ENCODE data around the gene OR4B1. TPM values are rescaled to one million over a fixed set of nuclear protein-coding genes. Genes with fewer than 3 reads are reported as not detected.

OR4B1 gene
- total RNA-seq, 1 donor from 2014 or later, result not detected

DNA sequence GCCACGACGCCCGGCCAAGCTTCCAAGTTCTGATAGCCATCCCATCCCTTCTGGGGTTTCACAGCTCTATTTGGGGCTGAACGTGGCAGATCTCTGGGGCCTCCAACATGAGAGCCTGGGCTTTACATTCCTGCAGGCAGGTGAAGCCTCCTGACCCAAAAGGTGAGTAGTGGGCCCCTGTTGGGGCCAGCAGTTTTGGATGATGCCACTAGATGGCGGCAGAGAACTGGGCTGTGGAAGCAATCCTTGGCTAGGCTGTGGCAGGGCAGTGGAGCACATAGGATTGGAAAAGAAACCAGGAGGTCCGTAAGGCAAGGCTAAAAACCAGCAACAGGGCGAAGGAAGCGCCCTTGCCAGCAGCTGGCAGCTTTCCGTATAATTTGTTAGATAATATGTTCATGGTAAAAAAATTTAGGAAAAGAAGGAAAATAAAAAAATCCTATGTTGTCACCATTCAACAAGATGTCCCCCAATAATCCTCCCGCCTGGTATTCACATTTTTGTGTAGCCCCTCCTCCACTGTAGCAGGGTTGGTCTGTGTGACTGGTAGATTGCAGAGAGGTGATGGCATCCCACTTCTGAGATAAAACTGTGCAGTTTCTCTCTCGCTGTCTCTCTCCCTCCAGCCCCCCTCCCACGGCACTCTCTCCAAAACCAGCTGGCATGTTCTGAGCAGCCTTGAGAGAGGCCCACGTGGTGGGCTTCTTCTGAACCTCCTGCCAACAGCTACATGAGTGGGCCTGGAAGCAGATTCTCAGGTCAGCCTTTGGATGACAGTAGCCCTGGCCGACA is 43.6 kb upstream of the OR4B1 start:
- Mint-ChIP-seq H3K4me1 (peaks cover 24% of the 10 kb centered on the region), H3K36me3 (peaks cover 6% of the 10 kb centered on the region), H3K27me3 (ENCODE audit: insufficient read depth, low read depth) (peaks cover 2% of the 10 kb centered on the region), H3K27ac (no peak overlapping the region), H3K9me3 (no peaks in the 10 kb centered on the region), H3K4me3 (no peak overlapping the region)
- peak overlapping the region; percentile 43 for H2AFZ ChIP-seq (replicated peaks)
- TF ChIP-seq EZH2 (IDR thresholded peaks at IDR 0.05) (no peak), EZH2phosphoT487 (IDR thresholded peaks at IDR 0.05) (no peak)
- TF ChIP-seq, protein P1, sequence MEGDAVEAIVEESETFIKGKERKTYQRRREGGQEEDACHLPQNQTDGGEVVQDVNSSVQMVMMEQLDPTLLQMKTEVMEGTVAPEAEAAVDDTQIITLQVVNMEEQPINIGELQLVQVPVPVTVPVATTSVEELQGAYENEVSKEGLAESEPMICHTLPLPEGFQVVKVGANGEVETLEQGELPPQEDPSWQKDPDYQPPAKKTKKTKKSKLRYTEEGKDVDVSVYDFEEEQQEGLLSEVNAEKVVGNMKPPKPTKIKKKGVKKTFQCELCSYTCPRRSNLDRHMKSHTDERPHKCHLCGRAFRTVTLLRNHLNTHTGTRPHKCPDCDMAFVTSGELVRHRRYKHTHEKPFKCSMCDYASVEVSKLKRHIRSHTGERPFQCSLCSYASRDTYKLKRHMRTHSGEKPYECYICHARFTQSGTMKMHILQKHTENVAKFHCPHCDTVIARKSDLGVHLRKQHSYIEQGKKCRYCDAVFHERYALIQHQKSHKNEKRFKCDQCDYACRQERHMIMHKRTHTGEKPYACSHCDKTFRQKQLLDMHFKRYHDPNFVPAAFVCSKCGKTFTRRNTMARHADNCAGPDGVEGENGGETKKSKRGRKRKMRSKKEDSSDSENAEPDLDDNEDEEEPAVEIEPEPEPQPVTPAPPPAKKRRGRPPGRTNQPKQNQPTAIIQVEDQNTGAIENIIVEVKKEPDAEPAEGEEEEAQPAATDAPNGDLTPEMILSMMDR (IDR thresholded peaks at IDR 0.05), result peak; percentile 96
- H3K36me3 ChIP-seq, result no peaks in the 10 kb centered on the region
- H3K9ac ChIP-seq, result no peak overlapping the region
- no peaks in the 10 kb centered on the region for H4K20me1 ChIP-seq (ENCODE audit: low read depth)
- no peaks in the 10 kb centered on the region for H3K9me3 ChIP-seq (ENCODE audit: low read depth)
- peak; percentile 76 for DNase-seq (ENCODE audit: low spot score)
- no peak overlapping the region for H3K27ac ChIP-seq
- peak overlapping the region; percentile 17 for H3K4me2 ChIP-seq
- H3K4me1 ChIP-seq, result peaks cover 18% of the 10 kb centered on the region
- H3K4me3 ChIP-seq, result no peak overlapping the region
- no peaks in the 10 kb centered on the region for H3K79me2 ChIP-seq (ENCODE audit: low read depth)
- H3K27me3 ChIP-seq, result no peaks in the 10 kb centered on the region
- H3F3A ChIP-seq (ENCODE audit: low read depth), result no peaks in the 10 kb centered on the region

DNA sequence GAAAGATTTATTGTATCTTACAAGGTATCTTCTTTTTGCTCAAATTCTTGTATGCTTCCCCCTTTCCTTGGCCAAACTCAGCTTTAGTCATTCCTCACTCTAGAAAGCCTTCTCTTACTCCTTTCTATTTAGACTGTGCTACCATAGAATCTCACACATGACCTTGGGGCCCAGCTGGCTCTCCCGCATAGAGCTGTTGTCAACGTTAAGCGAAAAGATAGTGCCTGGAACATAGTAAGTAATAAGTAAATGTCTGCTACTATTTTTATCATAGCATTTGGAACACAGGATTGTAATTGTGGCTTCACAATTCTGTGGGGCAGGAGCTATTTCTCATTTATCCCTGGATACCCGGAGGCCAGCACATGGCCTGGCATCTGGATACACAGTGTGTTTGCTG is 38.9 kb upstream of the OR4B1 start:
- Histone ChIP-seq H3K9ac (no peak overlapping the region), H3K27ac (no peak overlapping the region), H3K4me3 (no peak overlapping the region), H3K36me3 (no peaks in the 10 kb centered on the region), H3K27me3 (no peaks in the 10 kb centered on the region), H3K79me2 (ENCODE audit: low read depth) (no peaks in the 10 kb centered on the region), H3K4me2 (no peak overlapping the region), H3K9me3 (ENCODE audit: low read depth) (no peaks in the 10 kb centered on the region), H2AFZ (replicated peaks) (no peak overlapping the region), H3K4me1 (no peaks in the 10 kb centered on the region), H3F3A (ENCODE audit: low read depth) (no peaks in the 10 kb centered on the region), H4K20me1 (ENCODE audit: low read depth) (no peaks in the 10 kb centered on the region)
- Mint-ChIP-seq H3K36me3 (no peaks in the 10 kb centered on the region), H3K27me3 (ENCODE audit: insufficient read depth, low read depth) (peaks cover 4% of the 10 kb centered on the region), H3K4me1 (peaks cover 3% of the 10 kb centered on the region), H3K27ac (no peak overlapping the region), H3K9me3 (no peaks in the 10 kb centered on the region), H3K4me3 (no peak overlapping the region)
- TF ChIP-seq, protein P1 (IDR thresholded peaks at IDR 0.05), result no peak
- TF ChIP-seq EZH2phosphoT487 (IDR thresholded peaks at IDR 0.05) (no peak), EZH2 (IDR thresholded peaks at IDR 0.05) (no peak)
- no peak for DNase-seq (ENCODE audit: low spot score)

DNA sequence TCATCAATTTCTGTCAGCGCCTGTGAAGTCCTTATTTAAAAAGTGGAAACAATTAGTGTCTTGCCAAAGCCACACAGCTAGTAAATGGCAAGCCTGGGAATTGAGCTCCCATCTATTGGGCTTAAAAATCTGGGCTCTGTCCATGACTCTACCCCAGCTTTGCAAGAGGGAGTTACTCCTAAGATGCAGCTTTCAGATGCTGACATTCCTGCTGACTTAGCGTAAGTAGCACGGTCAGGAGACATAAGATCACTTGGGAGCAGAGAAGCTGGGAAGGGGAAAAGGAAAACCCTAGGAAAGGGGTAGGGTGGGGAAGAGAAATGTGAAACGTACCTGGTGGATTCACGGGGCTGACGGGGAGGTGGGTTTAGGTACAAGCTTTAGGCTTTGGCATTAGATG is 36.0 kb upstream of the OR4B1 start:
- no peaks in the 10 kb centered on the region for H3K9me3 Mint-ChIP-seq
- no peaks in the 10 kb centered on the region for H3K36me3 Mint-ChIP-seq
- no peak overlapping the region for H2AFZ ChIP-seq (replicated peaks)
- no peaks in the 10 kb centered on the region for H3K27me3 ChIP-seq
- no peak overlapping the region for H3K4me3 ChIP-seq
- H3F3A ChIP-seq (ENCODE audit: low read depth), result no peaks in the 10 kb centered on the region
- no peak overlapping the region for H3K4me2 ChIP-seq
- no peaks in the 10 kb centered on the region for H3K9me3 ChIP-seq (ENCODE audit: low read depth)
- no peak for DNase-seq (ENCODE audit: low spot score)
- H3K9ac ChIP-seq, result no peak overlapping the region
- H3K27ac Mint-ChIP-seq, result no peak overlapping the region
- no peak overlapping the region for H3K4me3 Mint-ChIP-seq
- H3K27me3 Mint-ChIP-seq (ENCODE audit: insufficient read depth, low read depth), result peaks cover 4% of the 10 kb centered on the region
- H3K27ac ChIP-seq, result no peak overlapping the region
- no peaks in the 10 kb centered on the region for H3K79me2 ChIP-seq (ENCODE audit: low read depth)
- H4K20me1 ChIP-seq (ENCODE audit: low read depth), result no peaks in the 10 kb centered on the region
- TF ChIP-seq, protein P1 (IDR thresholded peaks at IDR 0.05), result no peak
- TF ChIP-seq EZH2phosphoT487 (IDR thresholded peaks at IDR 0.05), result no peak
- TF ChIP-seq EZH2 (IDR thresholded peaks at IDR 0.05), result no peak
- H3K4me1 Mint-ChIP-seq, result no peaks in the 10 kb centered on the region
- no peaks in the 10 kb centered on the region for H3K36me3 ChIP-seq
- no peaks in the 10 kb centered on the region for H3K4me1 ChIP-seq
